Renal cortical epithelial cell (primary cell): Measurements from ENCODE around the gene ITIH6. TPM values are rescaled to one million over a fixed set of nuclear protein-coding genes. Genes with fewer than 3 reads are reported as not detected.
"Not testable (repeated sequence)": the region's sequence is repeated elsewhere in the genome, so short reads cannot be mapped to it uniquely, and the experiment has no call there.

Experiments used
- DNase-seq: peaks from one replicate; pipeline ENCODE4 v3.0.0-alpha.2; 2011; ENCODE audit warnings: low read depth
- total RNA-seq: library from RNA; depleted of rRNA; stranded (reverse); fragments of >200 nt; gene quantifications from 2 replicates; pipeline ENCODE4 v1.2.3, GENCODE V29; 2014

ITIH6 gene
- total RNA-seq = not detected in 2 replicates

GRCh38 chrX:54798137-54798536 lies at the start of gene ITIH6:
Gene ITIH6 (minus strand): TSS chrX:54798255. CDS start chrX:54798210, 45 bp downstream.
- no peak for DNase-seq

GRCh38 chrX:54847700-54848099 lies 49.6 kb upstream of the ITIH6 start:
- not testable (repeated sequence) for DNase-seq

- DNase-seq = no peak
Observed at GRCh38 chrX:54843050-54843449, 45.0 kb upstream of the ITIH6 start.

GRCh38 chrX:54842607-54843006 lies 44.6 kb upstream of the ITIH6 start:
- no peak for DNase-seq

GRCh38 chrX:54841184-54841874 lies 43.3 kb upstream of the ITIH6 start:
- not testable (repeated sequence) for DNase-seq

GRCh38 chrX:54838583-54838982 lies 40.5 kb upstream of the ITIH6 start:
- no peak for DNase-seq

GRCh38 chrX:54826598-54826997 lies 28.5 kb upstream of the ITIH6 start:
- DNase-seq = no peak

GRCh38 chrX:54825716-54826438 lies 27.8 kb upstream of the ITIH6 start:
- DNase-seq = no peak

GRCh38 chrX:54824722-54825121 lies 26.7 kb upstream of the ITIH6 start:
- no peak for DNase-seq

GRCh38 chrX:54824195-54824594 lies 26.1 kb upstream of the ITIH6 start:
- DNase-seq = no peak

GRCh38 chrX:54821310-54821709 lies 23.3 kb upstream of the ITIH6 start:
- no peak for DNase-seq

- DNase-seq = no peak
Observed at GRCh38 chrX:54820737-54821136, 22.7 kb upstream of the ITIH6 start.

GRCh38 chrX:54819201-54819600 lies 21.1 kb upstream of the ITIH6 start:
- peak; percentile 6 for DNase-seq

GRCh38 chrX:54818221-54818620 lies 20.2 kb upstream of the ITIH6 start:
- DNase-seq = no peak

GRCh38 chrX:54817220-54817820 lies 19.3 kb upstream of the ITIH6 start:
- DNase-seq = no peak

- no peak for DNase-seq
Observed at GRCh38 chrX:54812306-54812705, 14.3 kb upstream of the ITIH6 start.

GRCh38 chrX:54811301-54811885 lies 13.3 kb upstream of the ITIH6 start:
- DNase-seq = no peak

GRCh38 chrX:54810532-54810931 lies 12.5 kb upstream of the ITIH6 start:
- DNase-seq = no peak

- DNase-seq = peak; percentile 91
Observed at GRCh38 chrX:54808605-54809483, 10.8 kb upstream of the ITIH6 start.

GRCh38 chrX:54808109-54808604 lies 10.1 kb upstream of the ITIH6 start:
- DNase-seq = no peak

- no peak for DNase-seq
Observed at GRCh38 chrX:54807524-54808108, 9.6 kb upstream of the ITIH6 start, which contains the start of gene MAGED2. Gene MAGED2 (plus strand): TSS chrX:54807745. CDS start chrX:54809332, 1,587 bp downstream.
